Measurements from ENCODE around the gene CDC14A.
"Not testable (repeated sequence)": the region's sequence is repeated elsewhere in the genome, so short reads cannot be mapped to it uniquely, and the experiment has no call there.

The CDC14A gene

GRCh38 chr1:100352267-100353070 lies at the start of gene CDC14A:
CDC14A (plus strand) TSS chr1:100352506; CDS start chr1:100352955, 449 bp downstream.
- DNase-seq (ENCODE audit: low read depth): peak; percentile 78

GRCh38 chr1:100302739-100303138 lies 49.6 kb upstream of the CDC14A start:
- no peak for DNase-seq (ENCODE audit: low read depth)

- no peak for DNase-seq (ENCODE audit: low read depth)
Observed at GRCh38 chr1:100304227-100304626, 48.1 kb upstream of the CDC14A start.

GRCh38 chr1:100304921-100305320 lies 47.4 kb upstream of the CDC14A start:
- no peak for DNase-seq (ENCODE audit: low read depth)

GRCh38 chr1:100305954-100306353 lies 46.4 kb upstream of the CDC14A start:
- DNase-seq (ENCODE audit: low read depth): no peak

GRCh38 chr1:100306735-100307313 lies 45.5 kb upstream of the CDC14A start:
- DNase-seq (ENCODE audit: low read depth): no peak

- no peak for DNase-seq (ENCODE audit: low read depth)
Observed at GRCh38 chr1:100308777-100309176, 43.5 kb upstream of the CDC14A start.

GRCh38 chr1:100309863-100310262 lies 42.4 kb upstream of the CDC14A start:
- no peak for DNase-seq (ENCODE audit: low read depth)

GRCh38 chr1:100313382-100313781 lies 38.9 kb upstream of the CDC14A start:
- DNase-seq (ENCODE audit: low read depth): no peak

GRCh38 chr1:100316622-100317021 lies 35.7 kb upstream of the CDC14A start:
- no peak for DNase-seq (ENCODE audit: low read depth)

- DNase-seq (ENCODE audit: low read depth): no peak
Observed at GRCh38 chr1:100320311-100321099, 31.8 kb upstream of the CDC14A start.

GRCh38 chr1:100321100-100321493 lies 31.2 kb upstream of the CDC14A start:
- no peak for DNase-seq (ENCODE audit: low read depth)

GRCh38 chr1:100321506-100321905 lies 30.8 kb upstream of the CDC14A start:
- no peak for DNase-seq (ENCODE audit: low read depth)

GRCh38 chr1:100322436-100323211 lies 29.7 kb upstream of the CDC14A start:
- DNase-seq (ENCODE audit: low read depth): no peak

GRCh38 chr1:100323419-100324106 lies 28.7 kb upstream of the CDC14A start:
- no peak for DNase-seq (ENCODE audit: low read depth)

GRCh38 chr1:100325415-100326324 lies 26.6 kb upstream of the CDC14A start:
- no peak for DNase-seq (ENCODE audit: low read depth)

GRCh38 chr1:100326325-100326670 lies 26.0 kb upstream of the CDC14A start:
- not testable (repeated sequence) for DNase-seq (ENCODE audit: low read depth)

GRCh38 chr1:100328133-100328532 lies 24.2 kb upstream of the CDC14A start:
- no peak for DNase-seq (ENCODE audit: low read depth)

GRCh38 chr1:100331146-100331545 lies 21.2 kb upstream of the CDC14A start:
- not testable (repeated sequence) for DNase-seq (ENCODE audit: low read depth)

GRCh38 chr1:100332331-100332730 lies 20.0 kb upstream of the CDC14A start:
- no peak for DNase-seq (ENCODE audit: low read depth)

All from CMK (cell line).